ENCODE data around the gene NUDT1.
"Not testable (repeated sequence)": the region's sequence is repeated elsewhere in the genome, so short reads cannot be mapped to it uniquely, and the experiment has no call there.

Gene NUDT1

DNA sequence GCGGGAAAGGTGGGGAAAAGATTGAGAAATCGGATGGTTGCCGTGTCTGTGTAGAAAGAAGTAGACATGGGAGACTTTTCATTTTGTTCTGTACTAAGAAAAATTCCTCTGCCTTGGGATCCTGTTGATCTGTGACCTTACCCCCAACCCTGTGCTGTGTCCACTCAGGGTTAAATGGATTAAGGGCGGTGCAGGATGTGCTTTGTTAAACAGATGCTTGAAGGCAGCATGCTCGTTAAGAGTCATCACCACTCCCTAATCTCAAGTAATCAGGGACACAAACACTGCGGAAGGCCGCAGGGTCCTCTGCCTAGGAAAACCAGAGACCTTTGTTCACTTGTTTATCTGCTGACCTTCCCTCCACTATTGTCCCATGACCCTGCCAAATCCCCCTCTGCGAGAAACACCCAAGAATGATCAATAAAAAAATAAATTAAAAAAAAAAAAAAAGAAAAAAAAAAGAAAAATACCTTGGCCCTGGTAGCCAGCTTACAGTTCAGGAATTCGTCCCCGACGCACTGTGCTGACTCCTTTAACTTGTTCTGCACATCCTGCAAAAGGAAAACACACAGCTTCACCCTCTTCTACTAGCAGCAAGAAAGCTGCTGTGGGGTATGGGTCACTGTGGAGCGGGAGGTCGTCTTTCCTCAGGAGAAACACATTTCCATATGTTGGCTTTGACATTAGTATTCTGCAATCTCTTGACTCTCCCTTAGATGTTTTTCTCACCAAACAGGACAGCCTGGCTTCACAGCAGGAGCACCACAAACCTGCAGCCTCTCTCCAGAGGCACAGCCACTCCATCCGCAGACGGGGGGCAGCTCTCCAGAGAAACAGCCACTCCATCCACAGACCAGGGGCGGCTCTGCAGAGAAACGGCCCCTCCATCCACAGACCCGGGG is 27.3 kb downstream of the NUDT1 start:
- not testable (repeated sequence) for H3K36me3 ChIP-seq (ENCODE audit: insufficient read depth, low read length); H3K9me3 ChIP-seq (ENCODE audit: control insufficient read depth, insufficient read depth, low read length); H3K9ac ChIP-seq (ENCODE audit: low read depth, low read length)

DNA sequence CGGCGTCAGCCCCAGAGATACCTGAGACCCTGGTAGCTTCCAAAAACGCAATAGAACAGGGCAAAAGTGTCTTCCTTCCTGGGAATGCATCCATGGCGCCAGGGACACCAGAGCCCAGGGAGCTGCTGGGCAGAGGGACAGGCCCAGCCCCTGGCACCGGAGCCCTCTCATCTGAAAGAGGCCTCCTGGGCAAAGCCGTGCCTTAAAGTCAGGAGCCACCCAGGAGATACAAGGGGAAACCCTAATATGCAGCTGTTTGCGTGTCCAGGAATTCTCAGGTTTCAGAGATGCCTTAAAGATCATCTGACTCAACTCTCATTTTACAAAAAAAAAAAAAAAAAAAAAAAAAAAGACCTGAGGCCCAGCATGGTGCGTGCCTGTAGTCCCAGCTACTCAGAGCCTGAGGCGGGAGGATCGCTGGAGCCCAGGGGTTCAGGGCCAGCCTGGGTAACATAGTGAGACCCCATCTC is 28.0 kb downstream of the NUDT1 start:
- Histone ChIP-seq H3K9me3 (ENCODE audit: control insufficient read depth, insufficient read depth, low read length) (0 out of 2 replicates have a peak, but pooled peaks cover 3% of the 10 kb centered on the region), H3K36me3 (ENCODE audit: insufficient read depth, low read length) (peaks cover 6% of the 10 kb centered on the region), H3K9ac (ENCODE audit: low read depth, low read length) (no peak overlapping the region; the same call in 1 of the 2 replicates), H3K4me1 (ENCODE audit: insufficient read depth, low read length) (peaks cover 15% of the 10 kb centered on the region)

More for the DNA sequence above, 27.3 kb downstream of the NUDT1 start:
- peaks cover 15% of the 10 kb centered on the region for H3K4me1 ChIP-seq (ENCODE audit: insufficient read depth, low read length)

DNA sequence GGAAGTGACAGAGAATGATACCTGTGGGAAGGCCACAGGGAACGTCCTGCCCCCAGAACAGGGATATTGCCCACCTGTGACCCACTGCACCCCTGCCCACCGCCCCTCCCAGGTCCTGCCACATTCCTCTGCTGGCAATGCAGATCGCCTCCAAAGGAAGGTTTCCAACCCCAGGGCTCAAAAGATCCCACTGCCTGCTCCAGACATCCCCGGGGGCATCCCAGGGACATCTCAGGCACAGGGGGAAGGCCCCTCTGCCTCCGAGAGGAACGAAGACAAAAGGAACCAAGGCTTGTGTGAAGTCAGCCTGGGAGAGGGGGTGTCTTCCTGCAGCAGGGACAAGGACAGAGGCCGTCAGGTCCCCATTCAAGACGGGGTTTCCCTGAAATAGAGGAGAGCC is 28.5 kb downstream of the NUDT1 start:
- 0 out of 2 replicates have a peak, but pooled peaks cover 3% of the 10 kb centered on the region for H3K9me3 ChIP-seq (ENCODE audit: control insufficient read depth, insufficient read depth, low read length)
- peaks cover 6% of the 10 kb centered on the region for H3K36me3 ChIP-seq (ENCODE audit: insufficient read depth, low read length)
- H3K9ac ChIP-seq (ENCODE audit: low read depth, low read length) = no peak overlapping the region
- peaks cover 15% of the 10 kb centered on the region for H3K4me1 ChIP-seq (ENCODE audit: insufficient read depth, low read length)

DNA sequence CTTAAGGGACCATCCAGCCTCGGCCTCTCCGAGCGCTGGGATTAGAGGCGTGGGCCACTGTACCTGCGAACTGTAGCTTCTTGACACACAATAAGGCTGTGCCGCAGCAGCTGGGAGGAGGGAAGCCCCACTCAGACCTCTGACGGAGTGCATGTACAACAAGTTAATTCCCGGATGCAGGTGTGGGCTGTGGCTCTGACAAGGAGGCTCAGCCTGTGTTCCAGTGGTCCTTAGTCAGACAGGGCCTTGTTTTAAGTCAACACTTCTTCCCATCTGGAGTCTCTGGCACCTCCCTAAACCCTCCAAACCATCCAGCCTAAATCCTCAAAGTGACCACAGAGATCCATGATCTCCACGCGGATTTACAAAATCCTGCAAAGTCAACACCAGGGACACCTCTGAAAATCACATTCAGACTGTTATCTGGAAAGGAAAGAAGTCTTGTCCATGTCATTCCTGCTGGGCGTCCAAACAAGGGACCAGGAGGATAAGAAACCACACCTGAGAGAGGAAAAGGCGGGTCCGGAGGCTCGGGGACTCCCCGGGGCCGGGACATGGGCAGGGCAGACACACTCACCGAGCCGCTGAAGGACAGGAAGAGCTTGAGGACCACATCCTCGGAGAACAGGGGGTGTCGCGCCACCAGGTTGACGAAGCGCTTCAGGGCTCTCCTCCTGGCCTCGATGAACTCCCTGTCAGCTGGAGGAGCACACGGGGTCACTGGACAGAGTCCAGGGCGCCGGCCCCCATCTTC is 29.4 kb downstream of the NUDT1 start:
- Histone ChIP-seq H3K9me3 (ENCODE audit: control insufficient read depth, insufficient read depth, low read length) (0 out of 2 replicates have a peak, but pooled peaks cover 3% of the 10 kb centered on the region), H3K36me3 (ENCODE audit: insufficient read depth, low read length) (peaks cover 5% of the 10 kb centered on the region), H3K9ac (ENCODE audit: low read depth, low read length) (no peak overlapping the region), H3K4me1 (ENCODE audit: insufficient read depth, low read length) (peaks cover 15% of the 10 kb centered on the region)

DNA sequence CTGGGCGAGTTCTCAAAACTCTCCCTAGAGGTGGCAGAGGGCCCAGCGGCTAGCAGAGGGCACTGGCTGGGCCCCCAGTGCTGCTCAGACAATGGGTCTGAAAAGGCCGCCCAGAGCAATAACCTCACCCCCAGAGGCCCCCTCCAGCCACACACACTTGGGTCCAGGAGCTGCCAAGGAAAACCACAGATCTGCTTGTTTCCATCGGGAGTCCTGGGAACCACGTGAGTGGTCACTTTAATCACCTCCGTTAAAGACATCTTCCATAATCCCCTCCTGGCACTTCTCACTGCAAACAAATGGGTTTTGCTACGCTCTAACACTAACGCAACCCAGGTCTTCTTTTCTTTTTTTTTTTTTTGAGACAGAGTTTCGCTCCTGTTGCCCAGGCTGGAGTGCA is 30.0 kb downstream of the NUDT1 start:
- no peak overlapping the region for H3K9ac ChIP-seq (ENCODE audit: low read depth, low read length)
- H3K4me1 ChIP-seq (ENCODE audit: insufficient read depth, low read length) = peaks cover 15% of the 10 kb centered on the region
- H3K36me3 ChIP-seq (ENCODE audit: insufficient read depth, low read length) = peaks cover 3% of the 10 kb centered on the region; the same call in 1 of the 2 replicates
- H3K9me3 ChIP-seq (ENCODE audit: control insufficient read depth, insufficient read depth, low read length) = no peaks in the 10 kb centered on the region

DNA sequence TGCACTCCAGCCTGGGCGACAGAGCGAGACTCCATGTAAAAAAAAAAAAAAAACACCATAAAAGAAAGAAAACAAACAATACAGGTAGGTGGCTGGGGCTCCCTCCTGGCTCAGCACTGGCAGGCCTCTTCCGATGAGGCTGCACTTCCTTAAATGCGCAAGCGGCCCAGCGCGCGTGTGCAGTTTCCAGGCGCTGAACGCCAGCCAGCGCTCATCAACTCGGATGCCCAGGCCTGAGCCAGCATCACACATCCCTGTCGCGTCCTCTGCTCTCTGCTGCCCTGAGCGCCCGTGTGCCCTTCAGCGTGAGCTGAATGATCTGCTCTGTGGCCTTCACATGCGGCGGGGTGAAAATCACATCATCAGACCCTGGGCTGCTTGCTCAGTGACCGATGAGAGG is 31.8 kb downstream of the NUDT1 start:
- peaks cover 3% of the 10 kb centered on the region; the same call in 1 of the 2 replicates for H3K36me3 ChIP-seq (ENCODE audit: insufficient read depth, low read length)

DNA sequence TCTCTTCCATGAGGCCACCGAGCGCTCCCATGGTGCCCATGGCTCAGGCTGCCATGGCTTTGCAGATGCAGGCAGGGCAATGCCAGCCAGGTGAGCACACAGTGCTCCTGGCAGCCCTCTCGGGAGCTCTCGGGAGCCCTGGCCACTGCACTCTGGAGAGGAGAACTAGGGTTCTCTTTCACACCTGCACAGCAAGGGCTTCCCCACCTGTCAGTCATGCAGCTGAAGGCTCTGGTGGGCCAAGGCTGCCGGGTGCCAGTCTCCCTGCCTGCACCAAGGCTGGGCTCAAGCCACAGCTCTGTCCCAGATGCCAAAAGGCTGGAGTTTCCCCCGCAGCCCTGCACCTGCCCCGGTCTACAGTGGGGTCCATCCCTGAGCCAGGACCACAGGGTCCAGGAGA is 32.6 kb downstream of the NUDT1 start:
- no peak overlapping the region for H3K9ac ChIP-seq (ENCODE audit: low read depth, low read length)
- H3K9me3 ChIP-seq (ENCODE audit: control insufficient read depth, insufficient read depth, low read length) = no peaks in the 10 kb centered on the region
- peaks cover 13% of the 10 kb centered on the region for H3K4me1 ChIP-seq (ENCODE audit: insufficient read depth, low read length)
- peaks cover 3% of the 10 kb centered on the region; the same call in 1 of the 2 replicates for H3K36me3 ChIP-seq (ENCODE audit: insufficient read depth, low read length)

More for the DNA sequence above, 31.8 kb downstream of the NUDT1 start:
- no peaks in the 10 kb centered on the region for H3K9me3 ChIP-seq (ENCODE audit: control insufficient read depth, insufficient read depth, low read length)
- H3K9ac ChIP-seq (ENCODE audit: low read depth, low read length) = no peak overlapping the region
- peaks cover 15% of the 10 kb centered on the region for H3K4me1 ChIP-seq (ENCODE audit: insufficient read depth, low read length)

DNA sequence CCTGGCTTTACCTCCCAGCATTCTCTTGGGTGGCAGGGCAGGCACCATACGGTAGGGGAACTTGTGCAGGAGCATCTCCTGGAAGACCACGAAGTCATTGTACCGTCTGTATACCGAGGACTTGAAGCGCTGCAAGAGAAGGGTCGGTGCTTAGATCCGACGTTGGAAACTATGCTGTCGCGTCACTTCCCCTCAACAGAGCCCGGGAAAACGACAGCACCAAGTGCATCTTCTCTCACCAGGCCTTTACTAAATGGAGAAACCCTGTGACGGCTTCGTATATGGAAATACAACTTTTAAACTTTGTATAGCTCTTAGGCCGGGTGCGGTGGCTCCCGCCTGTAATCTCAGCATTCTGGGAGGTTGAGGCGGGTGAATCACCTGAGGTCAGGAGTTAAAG is 33.1 kb downstream of the NUDT1 start:
- no peak overlapping the region for H3K9ac ChIP-seq (ENCODE audit: low read depth, low read length)
- peaks cover 8% of the 10 kb centered on the region for H3K4me1 ChIP-seq (ENCODE audit: insufficient read depth, low read length)
- H3K36me3 ChIP-seq (ENCODE audit: insufficient read depth, low read length) = peaks cover 3% of the 10 kb centered on the region; the same call in 1 of the 2 replicates
- H3K9me3 ChIP-seq (ENCODE audit: control insufficient read depth, insufficient read depth, low read length) = no peaks in the 10 kb centered on the region

DNA sequence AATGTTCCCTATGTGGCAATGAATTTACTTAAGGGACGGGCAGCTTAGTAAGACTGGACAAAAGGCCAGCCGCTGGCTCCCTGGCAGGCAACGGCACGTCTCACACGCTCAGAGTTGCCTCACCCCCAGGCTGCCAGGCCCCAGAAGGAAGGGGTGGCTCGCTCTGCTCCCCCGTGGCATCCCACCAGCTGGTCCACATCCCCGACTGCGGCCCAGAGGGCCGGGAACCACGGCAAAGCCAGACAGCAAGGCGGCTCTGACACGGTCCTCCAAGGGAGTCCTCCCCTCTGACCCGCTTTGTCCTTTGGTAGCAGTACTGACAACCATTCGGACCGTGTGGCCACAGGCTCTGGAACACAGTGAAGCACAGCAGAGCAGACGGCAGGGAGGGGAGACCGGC is 34.1 kb downstream of the NUDT1 start:
- Histone ChIP-seq H3K9me3 (ENCODE audit: control insufficient read depth, insufficient read depth, low read length) (no peaks in the 10 kb centered on the region), H3K9ac (ENCODE audit: low read depth, low read length) (no peak overlapping the region), H3K4me1 (ENCODE audit: insufficient read depth, low read length) (no peaks in the 10 kb centered on the region), H3K36me3 (ENCODE audit: insufficient read depth, low read length) (peaks cover 3% of the 10 kb centered on the region; the same call in 1 of the 2 replicates)

DNA sequence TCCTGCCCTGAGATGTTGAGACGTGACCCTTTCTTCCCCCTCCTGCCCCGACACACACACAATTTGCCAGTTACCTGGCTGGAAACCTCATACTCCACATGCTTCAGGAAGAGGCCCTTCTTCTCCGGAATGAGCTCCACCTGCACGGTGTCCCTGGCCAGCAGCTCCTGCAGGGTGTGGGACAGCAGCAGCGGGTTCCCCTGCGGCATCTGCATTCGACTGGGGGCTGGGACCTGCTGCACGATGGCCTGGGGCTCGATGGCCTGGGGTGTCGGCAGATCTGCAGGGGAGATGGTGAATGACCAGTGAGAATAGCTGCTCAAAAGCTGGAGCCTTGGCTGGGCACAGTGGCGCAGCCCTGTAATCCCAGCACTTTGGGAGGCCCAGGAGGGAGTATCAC is 36.0 kb downstream of the NUDT1 start:
- no peak overlapping the region for H3K9ac ChIP-seq (ENCODE audit: low read depth, low read length)
- H3K9me3 ChIP-seq (ENCODE audit: control insufficient read depth, insufficient read depth, low read length) = no peaks in the 10 kb centered on the region
- 0 out of 2 replicates have a peak, but pooled peaks cover 4% of the 10 kb centered on the region for H3K4me1 ChIP-seq (ENCODE audit: insufficient read depth, low read length)
- H3K36me3 ChIP-seq (ENCODE audit: insufficient read depth, low read length) = peaks cover 3% of the 10 kb centered on the region; the same call in 1 of the 2 replicates

DNA sequence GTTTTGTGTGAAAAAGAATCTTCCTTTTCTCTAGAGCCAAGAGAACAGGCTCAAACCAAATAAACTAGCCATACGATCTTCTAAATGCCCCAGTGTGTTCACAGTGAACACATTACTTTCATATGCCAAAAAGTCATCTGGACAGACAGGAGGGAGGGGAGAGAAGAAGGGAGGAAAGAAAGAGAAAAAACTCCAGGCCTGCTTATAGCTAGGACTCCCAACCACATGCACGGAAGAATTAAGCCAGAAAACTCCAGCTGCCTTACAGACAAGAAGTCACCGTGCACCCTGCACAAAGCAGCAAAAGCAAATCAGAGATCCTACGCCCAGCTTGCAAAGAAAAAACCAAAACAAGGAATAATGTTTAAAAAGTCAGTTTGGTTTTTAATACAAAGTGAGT is 37.9 kb downstream of the NUDT1 start:
- Histone ChIP-seq H3K4me1 (ENCODE audit: insufficient read depth, low read length) (0 out of 2 replicates have a peak, but pooled peaks cover 4% of the 10 kb centered on the region), H3K36me3 (ENCODE audit: insufficient read depth, low read length) (no peaks in the 10 kb centered on the region), H3K9me3 (ENCODE audit: control insufficient read depth, insufficient read depth, low read length) (no peaks in the 10 kb centered on the region), H3K9ac (ENCODE audit: low read depth, low read length) (no peak overlapping the region)

DNA sequence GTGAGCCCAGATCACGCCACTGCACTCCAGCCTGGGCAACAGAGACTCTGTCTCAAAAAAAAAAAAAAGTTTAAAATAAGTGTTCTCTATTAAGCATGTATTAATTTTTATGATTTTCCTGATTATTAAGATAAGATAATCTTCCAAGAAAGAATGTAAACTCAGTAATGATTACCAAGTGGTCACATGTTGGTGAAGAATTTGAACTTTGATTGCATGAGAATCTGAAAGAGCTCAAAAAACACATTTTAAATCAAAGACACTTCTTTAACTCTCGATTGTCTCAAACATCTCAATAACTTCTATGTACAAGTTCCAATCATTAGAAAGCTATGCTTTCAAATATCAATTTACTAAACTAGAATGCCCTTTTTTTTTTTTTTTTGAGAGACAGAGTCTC is 38.4 kb downstream of the NUDT1 start:
- Histone ChIP-seq H3K9ac (ENCODE audit: low read depth, low read length) (no peak overlapping the region), H3K36me3 (ENCODE audit: insufficient read depth, low read length) (no peaks in the 10 kb centered on the region), H3K9me3 (ENCODE audit: control insufficient read depth, insufficient read depth, low read length) (no peaks in the 10 kb centered on the region), H3K4me1 (ENCODE audit: insufficient read depth, low read length) (0 out of 2 replicates have a peak, but pooled peaks cover 4% of the 10 kb centered on the region)

DNA sequence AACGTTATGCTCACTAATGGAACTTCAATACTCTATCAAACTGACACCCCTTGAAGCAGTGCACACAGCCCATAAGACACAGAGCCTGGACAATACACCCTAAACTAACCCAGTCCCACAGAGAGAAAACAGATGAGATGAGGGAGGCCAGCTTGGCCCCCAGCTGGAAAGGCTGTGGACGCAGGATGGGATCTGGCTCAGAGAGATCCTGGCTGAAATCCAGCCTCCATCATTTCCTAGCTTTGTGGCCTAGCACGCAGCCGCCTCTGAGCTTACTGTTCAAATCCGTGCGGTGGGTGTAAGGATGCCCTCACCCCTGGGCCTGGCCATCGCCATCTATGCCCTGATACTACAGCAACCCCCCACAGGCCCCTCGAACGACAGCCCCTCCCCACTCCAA is 39.5 kb downstream of the NUDT1 start:
- 0 out of 2 replicates have a peak, but pooled peaks cover 4% of the 10 kb centered on the region for H3K4me1 ChIP-seq (ENCODE audit: insufficient read depth, low read length)
- no peak overlapping the region for H3K9ac ChIP-seq (ENCODE audit: low read depth, low read length)
- H3K9me3 ChIP-seq (ENCODE audit: control insufficient read depth, insufficient read depth, low read length) = no peaks in the 10 kb centered on the region
- no peaks in the 10 kb centered on the region for H3K36me3 ChIP-seq (ENCODE audit: insufficient read depth, low read length)

DNA sequence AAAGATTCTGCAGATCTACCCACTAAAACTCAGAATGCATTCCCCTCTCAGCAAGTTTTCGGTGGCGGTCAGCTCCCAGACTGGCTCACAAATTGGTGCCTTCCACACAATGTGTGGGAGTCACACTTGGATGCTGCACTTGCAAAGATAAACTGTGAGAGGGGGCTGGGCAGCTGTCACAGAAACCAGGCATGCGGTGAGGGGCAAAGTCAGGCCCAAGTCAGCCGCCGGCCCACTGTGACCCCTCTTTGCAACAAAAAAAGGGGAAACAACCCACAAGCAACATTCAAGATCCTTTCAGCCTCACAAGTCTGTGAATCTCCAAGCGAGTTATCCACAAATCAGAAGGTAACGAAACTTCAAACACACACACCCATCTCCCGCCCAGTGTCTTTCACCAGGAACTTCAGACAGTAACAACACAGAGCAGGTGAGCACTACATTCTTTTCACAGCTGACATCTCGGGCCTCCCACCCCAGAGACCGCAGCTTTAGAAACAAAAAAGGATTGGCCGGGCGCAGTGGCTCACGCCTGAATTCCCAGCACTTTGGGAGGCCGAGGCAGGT is 40.2 kb downstream of the NUDT1 start:
- no peaks in the 10 kb centered on the region for H3K36me3 ChIP-seq (ENCODE audit: insufficient read depth, low read length)
- no peak overlapping the region for H3K9ac ChIP-seq (ENCODE audit: low read depth, low read length)
- H3K4me1 ChIP-seq (ENCODE audit: insufficient read depth, low read length) = 0 out of 2 replicates have a peak, but pooled peaks cover 4% of the 10 kb centered on the region
- H3K9me3 ChIP-seq (ENCODE audit: control insufficient read depth, insufficient read depth, low read length) = no peaks in the 10 kb centered on the region
